HG03378 (cell line): ENCODE data around the gene GTF2F2.
"Not testable (repeated sequence)": the region's sequence is repeated elsewhere in the genome, so short reads cannot be mapped to it uniquely, and the experiment has no call there.

ENCODE experiments used
- ATAC-seq: cut with Tn5 transposase; IDR thresholded peaks from one replicate; pipeline ENCODE4 v1.9.1; 2021; ENCODE audit warnings: mild to moderate bottlenecking, moderate library complexity; ENCODE audit not compliant: unreplicated experiment

GTF2F2 gene

GRCh38 chr13:45178349-45179162 lies 58.2 kb downstream of the GTF2F2 start:
- no peak for ATAC-seq

GRCh38 chr13:45179428-45179827 lies 59.1 kb downstream of the GTF2F2 start:
- no peak for ATAC-seq

GRCh38 chr13:45180303-45180702 lies 60.0 kb downstream of the GTF2F2 start:
- ATAC-seq: no peak

- ATAC-seq: no peak
Measured at GRCh38 chr13:45180713-45181601, 60.6 kb downstream of the GTF2F2 start.

GRCh38 chr13:45184693-45185092 lies 64.4 kb downstream of the GTF2F2 start:
- no peak for ATAC-seq

- ATAC-seq: no peak
Measured at GRCh38 chr13:45185286-45185685, 65.0 kb downstream of the GTF2F2 start.

- not testable (repeated sequence) for ATAC-seq
Measured at GRCh38 chr13:45189077-45189476, 68.8 kb downstream of the GTF2F2 start.

GRCh38 chr13:45189511-45189910 lies 69.2 kb downstream of the GTF2F2 start:
- not testable (repeated sequence) for ATAC-seq

- no peak for ATAC-seq
Measured at GRCh38 chr13:45191874-45192273, 71.6 kb downstream of the GTF2F2 start.

GRCh38 chr13:45194081-45194939 lies 74.0 kb downstream of the GTF2F2 start:
- no peak for ATAC-seq

- ATAC-seq: no peak
Measured at GRCh38 chr13:45195421-45195820, 75.1 kb downstream of the GTF2F2 start.

- ATAC-seq: no peak
Measured at GRCh38 chr13:45196096-45196495, 75.8 kb downstream of the GTF2F2 start.

- ATAC-seq: no peak
Measured at GRCh38 chr13:45196622-45197021, 76.3 kb downstream of the GTF2F2 start.

- no peak for ATAC-seq
Measured at GRCh38 chr13:45198041-45198440, 77.7 kb downstream of the GTF2F2 start.

- ATAC-seq: no peak
Measured at GRCh38 chr13:45198924-45199323, 78.6 kb downstream of the GTF2F2 start.

GRCh38 chr13:45199711-45200110 lies 79.4 kb downstream of the GTF2F2 start:
- ATAC-seq: no peak

- no peak for ATAC-seq
Measured at GRCh38 chr13:45200701-45201232, 80.5 kb downstream of the GTF2F2 start, which contains the start of gene KCTD4. KCTD4 (minus strand) TSS chr13:45201045; CDS start chr13:45194567, 6,478 bp downstream.

GRCh38 chr13:45205124-45205523 lies 84.8 kb downstream of the GTF2F2 start:
- ATAC-seq: no peak

GRCh38 chr13:45206340-45206739 lies 86.0 kb downstream of the GTF2F2 start:
- peak; percentile 71 for ATAC-seq

GRCh38 chr13:45207319-45207718 lies 87.0 kb downstream of the GTF2F2 start:
- no peak for ATAC-seq

GRCh38 chr13:45208132-45208531 lies 87.8 kb downstream of the GTF2F2 start:
- no peak for ATAC-seq
